ENCODE measurements around the gene TMC6.
"Not testable (repeated sequence)": the region's sequence is repeated elsewhere in the genome, so short reads cannot be mapped to it uniquely, and the experiment has no call there.

Gene TMC6

DNA sequence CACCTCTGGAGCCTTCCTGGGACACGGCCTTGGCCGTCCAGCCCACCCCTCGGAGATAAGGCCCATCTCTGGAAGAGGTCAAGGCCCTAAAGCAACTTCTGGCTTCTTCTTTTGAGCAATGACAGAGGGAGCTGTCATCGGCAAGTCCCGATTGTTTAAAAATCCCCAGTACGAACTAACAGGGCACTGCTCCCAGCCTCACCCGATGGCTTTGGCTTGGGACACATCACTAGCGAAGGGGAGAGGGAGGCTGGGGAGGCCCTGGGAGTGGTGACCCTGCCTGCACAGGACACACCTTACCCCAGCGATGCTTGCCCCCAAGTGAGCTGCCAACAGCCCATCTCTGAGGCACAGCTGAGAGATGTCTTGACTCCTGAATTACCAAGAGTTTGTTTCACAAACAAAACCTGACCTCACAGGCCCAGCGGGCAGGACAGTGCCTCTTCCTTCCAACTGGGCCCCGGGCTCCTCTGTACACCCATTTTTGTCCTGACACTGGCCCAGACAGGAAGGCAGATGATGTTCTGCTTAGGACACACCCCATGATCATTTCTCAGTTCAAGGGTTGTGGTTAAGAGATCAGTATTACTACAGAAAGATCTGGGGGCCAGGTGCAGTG is 44.7 kb upstream of the TMC6 start:
- Histone ChIP-seq H3K27me3 (no peaks in the 10 kb centered on the region), H3K9me3 (no peaks in the 10 kb centered on the region), H3K27ac (peak overlapping the region; percentile 91), H3K36me3 (peaks cover 20% of the 10 kb centered on the region), H3K4me1 (ENCODE audit: control insufficient read depth in 1 of 2, insufficient read depth in 1 of 2, low read depth in 1 of 2, low read length in 1 of 2) (peaks cover 82 to 86% of the 10 kb centered on the region in 2 experiments), H3K4me3 (ENCODE audit: low read depth in 1 of 2, low read length in 1 of 2) (peak overlapping the region; percentile 2 to 39)
- TF ChIP-seq, protein P1, sequence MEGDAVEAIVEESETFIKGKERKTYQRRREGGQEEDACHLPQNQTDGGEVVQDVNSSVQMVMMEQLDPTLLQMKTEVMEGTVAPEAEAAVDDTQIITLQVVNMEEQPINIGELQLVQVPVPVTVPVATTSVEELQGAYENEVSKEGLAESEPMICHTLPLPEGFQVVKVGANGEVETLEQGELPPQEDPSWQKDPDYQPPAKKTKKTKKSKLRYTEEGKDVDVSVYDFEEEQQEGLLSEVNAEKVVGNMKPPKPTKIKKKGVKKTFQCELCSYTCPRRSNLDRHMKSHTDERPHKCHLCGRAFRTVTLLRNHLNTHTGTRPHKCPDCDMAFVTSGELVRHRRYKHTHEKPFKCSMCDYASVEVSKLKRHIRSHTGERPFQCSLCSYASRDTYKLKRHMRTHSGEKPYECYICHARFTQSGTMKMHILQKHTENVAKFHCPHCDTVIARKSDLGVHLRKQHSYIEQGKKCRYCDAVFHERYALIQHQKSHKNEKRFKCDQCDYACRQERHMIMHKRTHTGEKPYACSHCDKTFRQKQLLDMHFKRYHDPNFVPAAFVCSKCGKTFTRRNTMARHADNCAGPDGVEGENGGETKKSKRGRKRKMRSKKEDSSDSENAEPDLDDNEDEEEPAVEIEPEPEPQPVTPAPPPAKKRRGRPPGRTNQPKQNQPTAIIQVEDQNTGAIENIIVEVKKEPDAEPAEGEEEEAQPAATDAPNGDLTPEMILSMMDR (IDR thresholded peaks at IDR 0.05), result no peak

DNA sequence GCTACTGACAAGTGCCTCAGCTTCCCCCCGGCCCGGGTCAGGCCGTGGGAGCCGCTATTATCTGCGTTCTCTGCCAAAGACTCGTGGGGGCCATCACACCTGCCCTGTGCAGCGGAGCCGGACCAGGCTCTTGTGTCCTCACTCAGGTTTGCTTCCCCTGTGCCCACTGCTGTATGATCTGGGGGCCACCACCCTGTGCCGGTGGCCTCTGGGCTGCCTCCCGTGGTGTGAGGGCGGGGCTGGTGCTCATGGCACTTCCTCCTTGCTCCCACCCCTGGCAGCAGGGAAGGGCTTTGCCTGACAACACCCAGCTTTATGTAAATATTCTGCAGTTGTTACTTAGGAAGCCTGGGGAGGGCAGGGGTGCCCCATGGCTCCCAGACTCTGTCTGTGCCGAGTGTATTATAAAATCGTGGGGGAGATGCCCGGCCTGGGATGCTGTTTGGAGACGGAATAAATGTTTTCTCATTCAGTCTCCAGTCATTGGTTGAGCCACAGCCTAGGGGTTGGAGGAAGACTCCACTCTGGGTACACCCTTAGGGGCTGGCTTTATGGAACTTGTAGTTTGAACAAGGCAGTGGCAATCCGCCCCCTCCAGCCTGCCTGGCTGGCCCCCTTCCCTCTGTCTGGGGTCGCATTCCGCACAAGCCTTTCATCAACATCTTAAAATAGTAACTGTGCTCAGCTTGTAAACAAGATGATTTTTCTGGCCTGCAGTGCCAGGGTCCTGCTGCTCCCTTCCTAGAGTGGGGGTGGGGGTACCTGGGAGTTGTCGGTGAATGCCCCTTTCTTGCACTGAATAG is 43.9 kb upstream of the TMC6 start:
- H3K4me3 ChIP-seq (ENCODE audit: low read depth in 1 of 2, low read length in 1 of 2), result peak overlapping the region; percentile 19 to 39
- TF ChIP-seq, protein P1 (IDR thresholded peaks at IDR 0.05), result no peak
- H3K9me3 ChIP-seq, result no peaks in the 10 kb centered on the region
- H3K27ac ChIP-seq, result peak overlapping the region; percentile 91
- H3K27me3 ChIP-seq, result no peaks in the 10 kb centered on the region
- peaks cover 20% of the 10 kb centered on the region for H3K36me3 ChIP-seq
- H3K4me1 ChIP-seq (ENCODE audit: control insufficient read depth in 1 of 2, insufficient read depth in 1 of 2, low read depth in 1 of 2, low read length in 1 of 2), result peaks cover 86 to 91% of the 10 kb centered on the region in 2 experiments

DNA sequence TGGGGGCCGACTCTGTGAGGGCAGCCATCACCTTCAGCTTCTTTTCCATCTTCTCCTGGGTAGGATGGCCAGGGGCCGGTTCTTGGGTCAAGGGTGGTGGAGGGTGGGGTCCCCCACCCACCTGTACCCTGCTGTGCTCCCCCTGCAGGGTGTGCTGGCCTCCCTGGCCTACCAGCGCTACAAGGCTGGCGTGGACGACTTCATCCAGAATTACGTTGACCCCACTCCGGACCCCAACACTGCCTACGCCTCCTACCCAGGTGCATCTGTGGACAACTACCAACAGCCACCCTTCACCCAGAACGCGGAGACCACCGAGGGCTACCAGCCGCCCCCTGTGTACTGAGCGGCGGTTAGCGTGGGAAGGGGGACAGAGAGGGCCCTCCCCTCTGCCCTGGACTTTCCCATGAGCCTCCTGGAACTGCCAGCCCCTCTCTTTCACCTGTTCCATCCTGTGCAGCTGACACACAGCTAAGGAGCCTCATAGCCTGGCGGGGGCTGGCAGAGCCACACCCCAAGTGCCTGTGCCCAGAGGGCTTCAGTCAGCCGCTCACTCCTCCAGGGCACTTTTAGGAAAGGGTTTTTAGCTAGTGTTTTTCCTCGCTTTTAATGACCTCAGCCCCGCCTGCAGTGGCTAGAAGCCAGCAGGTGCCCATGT is 43.2 kb upstream of the TMC6 start:
- Histone ChIP-seq H3K27ac (peak overlapping the region; percentile 91), H3K4me1 (ENCODE audit: control insufficient read depth in 1 of 2, insufficient read depth in 1 of 2, low read depth in 1 of 2, low read length in 1 of 2) (peaks cover 83 to 86% of the 10 kb centered on the region in 2 experiments), H3K4me3 (ENCODE audit: low read depth in 1 of 2, low read length in 1 of 2) (peak overlapping the region; percentile 19 to 39), H3K36me3 (peaks cover 20% of the 10 kb centered on the region)
- not testable (repeated sequence) for H3K9me3 ChIP-seq, H3K27me3 ChIP-seq

DNA sequence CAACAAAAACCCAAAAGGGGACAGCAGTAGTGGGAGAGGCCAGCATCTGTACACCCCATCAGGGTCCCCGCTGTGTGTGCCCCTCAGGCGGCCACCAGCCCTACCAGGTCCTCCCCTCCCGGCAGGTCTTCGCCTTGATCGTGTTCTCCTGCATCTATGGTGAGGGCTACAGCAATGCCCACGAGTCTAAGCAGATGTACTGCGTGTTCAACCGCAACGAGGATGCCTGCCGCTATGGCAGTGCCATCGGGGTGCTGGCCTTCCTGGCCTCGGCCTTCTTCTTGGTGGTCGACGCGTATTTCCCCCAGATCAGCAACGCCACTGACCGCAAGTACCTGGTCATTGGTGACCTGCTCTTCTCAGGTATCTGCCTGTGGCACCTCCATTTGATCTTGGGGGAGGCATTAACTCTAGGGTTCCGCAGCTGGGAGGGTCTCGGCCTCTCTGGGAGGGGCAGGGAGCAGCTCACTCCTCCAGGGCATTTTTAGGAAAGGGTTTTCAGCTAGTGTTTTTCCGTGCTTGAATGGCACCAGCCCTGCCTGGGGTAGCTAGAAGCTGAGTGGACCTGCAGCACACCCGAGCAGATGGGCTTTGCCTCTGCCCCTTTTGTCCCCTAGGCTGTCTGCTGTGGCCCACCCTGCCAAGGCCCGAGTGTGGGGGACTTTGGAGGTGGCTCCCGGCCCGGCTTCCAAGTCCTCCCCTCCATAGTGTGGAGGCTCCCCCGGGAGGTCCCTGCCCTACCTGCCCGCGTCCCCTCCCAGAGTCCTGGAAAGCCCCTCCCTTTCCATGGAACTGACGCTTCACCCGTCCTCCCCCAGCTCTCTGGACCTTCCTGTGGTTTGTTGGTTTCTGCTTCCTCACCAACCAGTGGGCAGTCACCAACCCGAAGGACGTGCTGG is 42.4 kb upstream of the TMC6 start:
- peaks cover 20% of the 10 kb centered on the region for H3K36me3 ChIP-seq

DNA sequence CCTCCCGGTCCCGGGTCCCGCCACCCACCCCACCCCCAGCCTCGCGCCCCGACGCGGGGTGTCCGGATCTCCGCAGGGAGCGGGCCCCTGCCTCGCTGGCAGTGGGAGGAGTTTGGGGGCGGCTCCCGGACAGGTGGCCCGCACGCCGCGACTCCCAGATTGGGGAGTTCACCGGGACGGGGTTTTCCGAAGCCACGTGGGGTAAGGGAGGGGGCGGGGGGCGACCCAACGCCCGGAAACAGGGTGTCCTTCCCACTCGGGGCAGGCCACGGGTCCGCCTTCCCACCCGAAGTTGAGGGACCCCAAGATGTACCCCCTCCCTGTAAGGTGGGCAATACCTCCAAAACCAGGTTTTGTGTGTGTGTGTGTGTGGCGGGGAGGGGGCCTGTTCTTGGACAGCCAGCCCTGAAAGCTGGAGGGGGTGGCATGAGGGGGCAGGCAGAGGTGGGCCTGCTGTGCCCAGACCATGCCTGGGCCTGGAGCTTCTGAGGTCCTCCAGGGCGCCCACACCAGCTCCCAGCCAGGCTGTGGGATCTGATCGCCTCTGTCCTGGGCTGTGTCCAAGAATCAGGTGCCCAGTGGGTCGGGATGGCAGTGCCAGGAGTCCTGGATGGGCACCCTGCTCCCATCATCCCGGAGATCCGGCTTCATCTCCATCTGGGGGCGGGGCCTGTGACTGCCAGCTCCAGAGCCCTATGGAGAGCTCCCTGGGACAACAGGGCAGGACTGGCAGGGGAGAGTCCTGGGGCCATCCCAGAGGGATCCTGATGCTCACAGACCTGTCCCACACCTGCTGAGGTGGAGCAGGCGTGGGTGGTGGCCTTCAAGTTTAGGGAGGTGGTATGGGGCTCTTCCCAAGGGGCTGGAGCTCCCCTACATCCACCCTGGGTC is 40.6 kb upstream of the TMC6 start:
- Histone ChIP-seq H3K27me3 (no peaks in the 10 kb centered on the region), H3K36me3 (peaks cover 20% of the 10 kb centered on the region), H3K4me3 (ENCODE audit: low read depth in 1 of 2, low read length in 1 of 2) (peak overlapping the region; percentile 60 to 79), H3K27ac (peak overlapping the region; percentile 79), H3K4me1 (ENCODE audit: control insufficient read depth in 1 of 2, insufficient read depth in 1 of 2, low read depth in 1 of 2, low read length in 1 of 2) (peaks cover 58 to 61% of the 10 kb centered on the region in 2 experiments), H3K9me3 (no peaks in the 10 kb centered on the region)
- TF ChIP-seq, protein P1 (IDR thresholded peaks at IDR 0.05), result no peak

More for the DNA sequence above, 42.4 kb upstream of the TMC6 start:
- TF ChIP-seq, protein P1 (IDR thresholded peaks at IDR 0.05), result no peak
- Histone ChIP-seq H3K4me3 (ENCODE audit: low read depth in 1 of 2, low read length in 1 of 2) (peak overlapping the region in 1 of 2 experiments; percentile 39), H3K4me1 (ENCODE audit: control insufficient read depth in 1 of 2, insufficient read depth in 1 of 2, low read depth in 1 of 2, low read length in 1 of 2) (peaks cover 76 to 78% of the 10 kb centered on the region in 2 experiments), H3K27me3 (no peaks in the 10 kb centered on the region), H3K9me3 (no peaks in the 10 kb centered on the region), H3K27ac (peak overlapping the region; percentile 91)
